Middle frontal gyrus (tissue), 1 donor: Measurements from ENCODE around the gene FGF8.

Experiments
- DNase-seq: peaks from one replicate; pipeline ENCODE4 v3.0.0-alpha.2; 2015; ENCODE audit warnings: low spot score; ENCODE audit errors: extremely low spot score

The FGF8 gene

GRCh38 chr10:101741938-101742337, 34.0 kb downstream of the FGF8 start:
- DNase-seq = no peak

- DNase-seq = no peak
Observed at GRCh38 chr10:101736666-101737065, 39.2 kb downstream of the FGF8 start.

- DNase-seq = no peak
Observed at GRCh38 chr10:101732096-101732495, 43.8 kb downstream of the FGF8 start.

- no peak for DNase-seq
Observed at GRCh38 chr10:101726115-101726387, 49.9 kb downstream of the FGF8 start.

GRCh38 chr10:101725296-101726114, 50.4 kb downstream of the FGF8 start:
- no peak for DNase-seq

GRCh38 chr10:101724446-101724845, 51.5 kb downstream of the FGF8 start:
- no peak for DNase-seq

GRCh38 chr10:101723176-101723575, 52.7 kb downstream of the FGF8 start:
- no peak for DNase-seq

- DNase-seq = no peak
Observed at GRCh38 chr10:101721806-101722205, 54.1 kb downstream of the FGF8 start.

- no peak for DNase-seq
Observed at GRCh38 chr10:101720606-101721230, 55.2 kb downstream of the FGF8 start.
